Esophagus muscularis mucosa (tissue), 4 donors: ENCODE results near the gene GAREM1. TPM values are rescaled to one million over a fixed set of nuclear protein-coding genes. Genes with fewer than 3 reads are reported as not detected.

ENCODE experiments used
- DNase-seq: peaks from one replicate; pipeline ENCODE4 v3.0.0-alpha.2; 2017; ENCODE audit errors: extremely low spot score
- H3K27ac ChIP-seq, 4 donors: fragments of 200-600 bp; sonication (generic); replicated peaks in 1 of 4; 1 replicate in 3 of 4; 2 replicates in 1 of 4; pipeline ENCODE4 v1.5.1; 2016 to 2019; ENCODE audit warnings: mild to moderate bottlenecking in 1 of 4
- H3K27me3 ChIP-seq, 4 donors: fragments of 200-600 bp; sonication (generic); one replicate each; pipeline versions ENCODE4 v1.5.1 to v1.6.0; 2016 to 2019
- H3K36me3 ChIP-seq, 4 donors: fragments of 200-600 bp; sonication (generic); one replicate each; pipeline ENCODE4 v1.5.1; 2016 to 2019
- H3K4me1 ChIP-seq, 4 donors: fragments of 200-600 bp; sonication (generic); one replicate each; pipeline ENCODE4 v1.5.1; 2016 to 2019
- H3K4me3 ChIP-seq, 4 donors: fragments of 200-600 bp; sonication (generic); 1 replicate in 2 of 4; 2 replicates in 2 of 4; pipeline ENCODE4 v1.5.1; 2016 to 2019; ENCODE audit warnings: mild to moderate bottlenecking in 4 of 4, moderate library complexity in 1 of 4
- H3K9me3 ChIP-seq, 4 donors: fragments of 200-600 bp; sonication (generic); 1 replicate in 3 of 4; 2 replicates in 1 of 4; pipeline ENCODE4 v1.5.1; 2016 to 2019
- CTCF ChIP-seq, 3 experiments: fragments of 200-600 bp in 2 of 3; fragments of 450-650 bp in 1 of 3; sonication (generic) in 2 of 3; IDR thresholded peaks; one replicate each; pipeline ENCODE4 v1.5.1; 2017 to 2019; ENCODE audit warnings: antibody characterized with exemption in 3 of 3, mild to moderate bottlenecking in 2 of 3, moderate library complexity in 1 of 3
- EP300 ChIP-seq: sonication (generic); formaldehyde crosslinking; IDR thresholded peaks from one replicate; pipeline ENCODE4 v1.6.1; 2017; ENCODE audit warnings: antibody characterized with exemption
- POLR2A ChIP-seq: fragments of 450-650 bp; IDR thresholded peaks from one replicate; pipeline ENCODE4 v1.6.1; 2017; ENCODE audit warnings: antibody characterized with exemption, moderate library complexity, mild to moderate bottlenecking, low read depth
- POLR2AphosphoS5 ChIP-seq, 2 donors: sonication (generic); formaldehyde crosslinking; IDR thresholded peaks; one replicate each; pipeline ENCODE4 v1.6.1; 2017; ENCODE audit warnings: antibody characterized with exemption in 2 of 2
- WGBS: methylation state at CpG from one replicate; pipeline ENCODE4 v1.1.5; 2018; 5-methylcytosine and 5-hydroxymethylcytosine counted together
- intact Hi-C: fragments of 100-400 bp; cut with DNase I; formaldehyde crosslinking; loops from one replicate; pipeline ENCODE4 v1.15.1; 2023
- total RNA-seq, 4 donors: library from RNA; depleted of rRNA; stranded (reverse); fragments of >200 nt; gene quantifications; one replicate each; pipeline versions ENCODE4 v1.1.0 to v1.2.1, GENCODE V29; 2016

GAREM1 gene
- total RNA-seq, 4 donors from 2014 or later: 7.0 to 11.6 (median 9.8) TPM

- Histone ChIP-seq H3K4me3 (no peak overlapping the region), H3K27ac (no peak overlapping the region), H3K27me3 (no peaks in the 10 kb centered on the region), H3K9me3 (no peaks in the 10 kb centered on the region), H3K36me3 (no peaks in the 10 kb centered on the region), H3K4me1 (peaks cover 5 to 24% (median 15%) of the 10 kb centered on the region in 4 donors)
- no peak for DNase-seq
- TF ChIP-seq EP300: no peak
- WGBS: 91% methylated on average over 5 of the region's 5 CpGs
- intact Hi-C loops: no loop called here
Measured at GRCh38 chr18:32443706-32444215, 26.9 kb downstream of the GAREM1 start.

DNA sequence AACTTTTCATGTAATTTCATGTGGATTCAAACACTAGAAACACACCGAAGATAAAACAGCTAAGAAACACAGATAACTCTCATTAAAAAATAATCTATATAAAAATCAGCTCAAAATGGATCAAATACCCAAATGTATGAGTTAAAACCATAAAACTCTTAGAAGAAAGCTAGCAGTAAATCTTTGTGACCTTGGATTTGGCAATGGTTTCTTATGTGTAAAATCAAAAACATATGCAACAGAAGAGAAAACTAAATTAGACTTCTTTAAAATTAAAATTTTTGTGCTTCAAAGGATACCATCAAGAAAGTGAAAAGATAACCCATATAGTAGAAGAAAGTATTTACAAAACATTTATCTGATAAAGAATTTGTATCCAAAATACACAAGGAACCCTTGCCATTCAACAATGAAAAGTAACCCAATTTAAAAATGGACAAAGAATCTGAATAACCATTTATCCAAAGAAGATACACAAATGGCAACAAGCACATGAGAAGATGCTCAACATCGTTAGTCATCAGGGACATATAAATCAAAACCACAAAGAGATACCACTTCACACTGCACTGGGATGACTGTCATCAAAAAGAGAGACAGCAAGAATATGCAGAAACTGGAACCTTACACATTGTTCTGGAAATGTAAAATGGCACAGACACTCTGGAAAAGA, 27.5 kb downstream of the GAREM1 start:
- intact Hi-C loops: no loop called here
- TF ChIP-seq POLR2AphosphoS5 (IDR thresholded peaks at IDR 0.05): no peak
- TF ChIP-seq EP300: no peak
- no peak for TF ChIP-seq POLR2A
- no peak for TF ChIP-seq CTCF (IDR thresholded peaks at IDR 0.05)
- WGBS: 87% methylated on average over 2 of the region's 2 CpGs

GRCh38 chr18:32442575-32442974, 28.1 kb downstream of the GAREM1 start:
- no peak for DNase-seq
- Histone ChIP-seq H3K27ac (no peak overlapping the region), H3K4me1 (peaks cover 5 to 31% (median 23%) of the 10 kb centered on the region in 4 donors), H3K27me3 (no peaks in the 10 kb centered on the region), H3K9me3 (no peaks in the 10 kb centered on the region), H3K36me3 (no peaks in the 10 kb centered on the region), H3K4me3 (no peak overlapping the region)
- TF ChIP-seq EP300: no peak
- no peak for TF ChIP-seq POLR2AphosphoS5 (IDR thresholded peaks at IDR 0.05)
- TF ChIP-seq CTCF (IDR thresholded peaks at IDR 0.05): no peak
- no peak for TF ChIP-seq POLR2A
- intact Hi-C loops: no loop called here

More for the DNA sequence above, 27.5 kb downstream of the GAREM1 start:
- DNase-seq: no peak
- no peaks in the 10 kb centered on the region for H3K27me3 ChIP-seq
- peaks cover 5 to 25% (median 17%) of the 10 kb centered on the region in 4 donors for H3K4me1 ChIP-seq
- no peaks in the 10 kb centered on the region for H3K9me3 ChIP-seq
- H3K36me3 ChIP-seq: no peaks in the 10 kb centered on the region
- H3K27ac ChIP-seq: no peak overlapping the region
- H3K4me3 ChIP-seq: no peak overlapping the region

DNA sequence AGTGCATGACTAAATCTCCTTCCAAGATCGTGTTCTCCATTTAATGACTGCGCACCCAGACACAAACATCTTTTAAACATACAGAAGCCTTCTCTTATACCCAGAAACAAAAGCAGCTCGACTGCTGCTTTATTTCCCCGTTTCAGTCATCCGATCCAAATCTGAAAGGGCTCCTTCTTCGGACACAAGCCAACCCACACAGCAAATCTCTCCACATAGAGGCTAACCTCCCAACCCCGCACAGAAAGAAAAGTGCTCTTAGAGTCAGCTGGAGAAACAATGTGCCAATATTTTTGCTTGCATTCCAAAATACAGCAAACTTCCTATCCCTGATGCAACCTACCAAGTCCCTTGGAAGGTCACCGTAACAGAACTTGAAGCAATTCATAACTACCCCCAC, 29.1 kb downstream of the GAREM1 start:
- WGBS: 79% methylated on average over 8 of the region's 8 CpGs
- DNase-seq: no peak
- Histone ChIP-seq H3K27ac (no peak overlapping the region), H3K9me3 (no peaks in the 10 kb centered on the region), H3K4me1 (peaks cover 14 to 35% (median 31%) of the 10 kb centered on the region in 4 donors), H3K36me3 (no peaks in the 10 kb centered on the region), H3K4me3 (peak overlapping the region in 2 of 4 donors; percentile 4 to 12), H3K27me3 (no peaks in the 10 kb centered on the region)
- intact Hi-C loops: no loop called here
- TF ChIP-seq POLR2AphosphoS5 (IDR thresholded peaks at IDR 0.05) (no peak), POLR2A (no peak), CTCF (IDR thresholded peaks at IDR 0.05) (no peak), EP300 (no peak)

- H3K4me3 ChIP-seq: no peak overlapping the region
- H3K4me1 ChIP-seq: peaks cover 14 to 42% (median 35%) of the 10 kb centered on the region in 4 donors
- intact Hi-C loops: no loop called here
- H3K9me3 ChIP-seq: no peaks in the 10 kb centered on the region
- 90% methylated on average over 4 of the region's 4 CpGs for WGBS
- no peaks in the 10 kb centered on the region for H3K27me3 ChIP-seq
- no peak for DNase-seq
- no peaks in the 10 kb centered on the region for H3K36me3 ChIP-seq
- no peak for TF ChIP-seq CTCF (IDR thresholded peaks at IDR 0.05)
- TF ChIP-seq POLR2AphosphoS5 (IDR thresholded peaks at IDR 0.05): no peak
- TF ChIP-seq POLR2A: no peak
- no peak for TF ChIP-seq EP300
- no peak overlapping the region for H3K27ac ChIP-seq
Measured at GRCh38 chr18:32440518-32440917, 30.2 kb downstream of the GAREM1 start.
